OCI-LY7 (cell line): ENCODE data around the gene RNF11. TPM values are rescaled to one million over a fixed set of nuclear protein-coding genes. Genes with fewer than 3 reads are reported as not detected.

Experiments used
- BruUV-seq: library from RNA; stranded (reverse); fragments of 400-500 nt; replicated peaks from 2 replicates; lab custom pipeline; 2021; lab: Mats Ljungman, UMichigan
- CTCF ChIA-PET: fragments of 300-600 bp; sonication (Branson Sonifier 250); formaldehyde crosslinking; loops from one replicate; lab custom pipeline; 2022; ENCODE audit warnings: antibody characterized with exemption; ENCODE audit not compliant: unreplicated experiment; lab: Charles Lee
- POLR2A ChIA-PET: fragments of 300-600 bp; sonication (Branson Sonifier 250); formaldehyde crosslinking; loops from one replicate; lab custom pipeline; 2022; ENCODE audit warnings: antibody characterized with exemption; lab: Charles Lee
- DNase-seq: peaks from one replicate; pipeline ENCODE4 v3.0.0-alpha.2; 2015; ENCODE audit warnings: low spot score
- H2AFZ ChIP-seq: fragments of 200-600 bp; sonication (generic), shearing (Covaris generic); 2 replicates; pipeline ENCODE4 v1.6.1; 2014; ENCODE audit warnings: mild to moderate bottlenecking, antibody characterized with exemption, low read length, moderate library complexity
- H3K27ac ChIP-seq: fragments of 200-600 bp; sonication (generic); 2 replicates; pipeline ENCODE4 v1.5.1; 2014; ENCODE audit warnings: mixed run types, low read depth, mild to moderate bottlenecking, moderate library complexity, low read length, inconsistent platforms; ENCODE audit not compliant: poor library complexity, severe bottlenecking
- H3K36me3 ChIP-seq: fragments of 200-600 bp; sonication (generic); 2 replicates; pipeline ENCODE4 v1.6.1; 2014; ENCODE audit warnings: mild to moderate bottlenecking, antibody characterized with exemption, low read length, moderate library complexity, mixed read lengths; ENCODE audit not compliant: insufficient read depth
- H3K4me1 ChIP-seq: fragments of 200-600 bp; sonication (generic); 2 replicates; pipeline ENCODE4 v1.5.1; 2014; ENCODE audit warnings: mild to moderate bottlenecking, low read length; ENCODE audit not compliant: insufficient read depth, poor library complexity, severe bottlenecking
- H3K4me2 ChIP-seq: fragments of 200-600 bp; sonication (generic); 2 replicates; pipeline ENCODE4 v1.6.1; 2014; ENCODE audit warnings: mild to moderate bottlenecking, low read length
- H3K4me3 ChIP-seq: fragments of 200-600 bp; sonication (generic); 2 replicates; pipeline ENCODE4 v1.5.1; 2014; ENCODE audit warnings: mild to moderate bottlenecking, low read depth, low read length; ENCODE audit not compliant: poor library complexity, severe bottlenecking
- H3K79me2 ChIP-seq: fragments of 200-600 bp; sonication (generic); 2 replicates; pipeline ENCODE4 v1.6.1; 2016; ENCODE audit warnings: low read depth, mild to moderate bottlenecking, low read length, moderate library complexity, mixed read lengths; ENCODE audit not compliant: insufficient read depth
- H3K9me2 ChIP-seq: fragments of 200-600 bp; sonication (generic); 2 replicates; pipeline ENCODE4 v1.6.1; 2016; ENCODE audit warnings: mild to moderate bottlenecking, low read length, mixed read lengths; ENCODE audit not compliant: insufficient read depth
- H3K9me3 ChIP-seq: fragments of 200-600 bp; sonication (generic); 2 replicates; pipeline ENCODE4 v1.6.1; 2014; ENCODE audit warnings: mild to moderate bottlenecking, mixed run types, low read length, mixed read lengths
- H4K20me1 ChIP-seq: fragments of 200-600 bp; sonication (generic); 2 replicates; pipeline ENCODE4 v1.6.1; 2014; ENCODE audit warnings: mild to moderate bottlenecking, antibody characterized with exemption, low read length, moderate library complexity, mixed read lengths; ENCODE audit not compliant: insufficient read depth
- EZH2phosphoT487 ChIP-seq: fragments of 200-600 bp; sonication (generic); IDR thresholded peaks from 2 replicates; pipeline ENCODE4 v1.6.1; 2018; ENCODE audit warnings: low read depth, borderline replicate concordance, mild to moderate bottlenecking, mixed run types, antibody characterized with exemption, low read length, moderate library complexity, mixed read lengths
- intact Hi-C: fragments of 100-400 bp; cut with micrococcal nuclease; formaldehyde crosslinking; loops from one replicate; pipeline ENCODE4 v1.10.0; 2022; ENCODE audit not compliant: unreplicated experiment
- total RNA-seq, 2 experiments: library from RNA; depleted of rRNA in 1 of 2; stranded (reverse); fragments of >200 nt in 1 of 2; shearing (Covaris generic) in 1 of 2; gene quantifications; 2 replicates each; pipeline ENCODE4 v1.2.3, GENCODE V29; 2014 to 2022
- TF ChIP-seq, protein P1 (sequence below): fragments of 200-600 bp; sonication (generic); conservative IDR thresholded peaks from 2 replicates; pipeline ENCODE4 v1.5.1; 2014; ENCODE audit warnings: mild to moderate bottlenecking, antibody characterized with exemption, low read length, moderate library complexity, mixed read lengths

Gene RNF11
- total RNA-seq, 2 experiments from 2014 or later = 1.5 to 4.8 TPM

GRCh38 chr1:51203874-51204245, 32.2 kb upstream of the RNF11 start:
- no peak overlapping the region for H2AFZ ChIP-seq
- H3K79me2 ChIP-seq = no peaks in the 10 kb centered on the region
- intact Hi-C loops = no loop called here
- H3K4me2 ChIP-seq = no peak overlapping the region
- no peak for DNase-seq
- H3K4me3 ChIP-seq = no peak overlapping the region
- H3K9me3 ChIP-seq = no peaks in the 10 kb centered on the region
- CTCF ChIA-PET = no interaction called here
- H3K9me2 ChIP-seq = no peaks in the 10 kb centered on the region
- H3K4me1 ChIP-seq = no peaks in the 10 kb centered on the region
- H3K27ac ChIP-seq = no peak overlapping the region
- no peaks in the 10 kb centered on the region for H4K20me1 ChIP-seq
- H3K36me3 ChIP-seq = no peaks in the 10 kb centered on the region
- no peak for TF ChIP-seq EZH2phosphoT487
- TF ChIP-seq, protein P1, sequence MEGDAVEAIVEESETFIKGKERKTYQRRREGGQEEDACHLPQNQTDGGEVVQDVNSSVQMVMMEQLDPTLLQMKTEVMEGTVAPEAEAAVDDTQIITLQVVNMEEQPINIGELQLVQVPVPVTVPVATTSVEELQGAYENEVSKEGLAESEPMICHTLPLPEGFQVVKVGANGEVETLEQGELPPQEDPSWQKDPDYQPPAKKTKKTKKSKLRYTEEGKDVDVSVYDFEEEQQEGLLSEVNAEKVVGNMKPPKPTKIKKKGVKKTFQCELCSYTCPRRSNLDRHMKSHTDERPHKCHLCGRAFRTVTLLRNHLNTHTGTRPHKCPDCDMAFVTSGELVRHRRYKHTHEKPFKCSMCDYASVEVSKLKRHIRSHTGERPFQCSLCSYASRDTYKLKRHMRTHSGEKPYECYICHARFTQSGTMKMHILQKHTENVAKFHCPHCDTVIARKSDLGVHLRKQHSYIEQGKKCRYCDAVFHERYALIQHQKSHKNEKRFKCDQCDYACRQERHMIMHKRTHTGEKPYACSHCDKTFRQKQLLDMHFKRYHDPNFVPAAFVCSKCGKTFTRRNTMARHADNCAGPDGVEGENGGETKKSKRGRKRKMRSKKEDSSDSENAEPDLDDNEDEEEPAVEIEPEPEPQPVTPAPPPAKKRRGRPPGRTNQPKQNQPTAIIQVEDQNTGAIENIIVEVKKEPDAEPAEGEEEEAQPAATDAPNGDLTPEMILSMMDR = no peak
- no TSS peak for BruUV-seq
- POLR2A ChIA-PET = no interaction called here

DNA sequence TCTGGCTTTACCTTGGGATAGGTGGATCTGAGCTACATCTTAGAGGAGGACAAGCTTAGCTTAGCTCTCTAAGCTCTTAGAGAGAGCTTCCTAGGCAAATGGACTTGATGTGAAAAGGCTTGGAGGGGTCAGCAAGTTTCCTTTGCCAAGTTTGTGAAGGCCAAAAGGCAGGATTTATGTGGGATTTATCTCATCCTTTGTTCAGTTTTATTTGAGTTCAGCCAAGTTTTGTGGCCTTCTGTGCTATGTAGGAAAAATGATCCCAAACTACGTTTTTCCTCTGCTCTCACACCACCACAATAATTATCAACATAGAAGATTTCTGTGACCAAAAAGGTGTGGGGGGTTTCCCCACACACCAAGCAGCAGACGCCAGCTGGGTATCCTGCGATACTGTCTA, 26.0 kb upstream of the RNF11 start:
- intact Hi-C loops = no loop called here

DNA sequence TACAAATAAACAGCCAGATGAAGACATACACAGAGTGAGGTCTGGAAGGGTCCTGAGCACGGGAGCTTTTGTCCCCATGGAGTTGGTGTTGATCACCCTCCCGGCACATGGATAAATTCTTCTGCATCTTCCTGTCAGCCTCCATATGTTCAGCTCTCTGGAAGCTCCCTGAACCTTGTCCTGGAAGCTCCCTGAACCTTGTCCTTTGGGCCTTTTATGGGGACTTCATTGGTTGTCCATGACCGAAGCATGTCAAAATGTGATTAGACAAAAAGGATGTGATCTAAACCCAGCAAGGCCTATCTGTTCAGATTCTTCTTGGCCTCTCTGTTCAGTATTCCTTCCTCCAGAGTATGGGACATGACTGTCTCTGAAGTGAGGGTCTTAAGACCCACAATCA, 25.4 kb upstream of the RNF11 start:
- ChIA-PET POLR2A (no interaction called here), CTCF (no interaction called here)
- H3K4me1 ChIP-seq = no peaks in the 10 kb centered on the region
- no peaks in the 10 kb centered on the region for H3K9me2 ChIP-seq
- no peak overlapping the region for H3K4me2 ChIP-seq
- H3K79me2 ChIP-seq = no peaks in the 10 kb centered on the region
- TF ChIP-seq, protein P1 = no peak
- TF ChIP-seq EZH2phosphoT487 = no peak
- H3K9me3 ChIP-seq = no peaks in the 10 kb centered on the region
- no peak overlapping the region for H3K27ac ChIP-seq
- no peaks in the 10 kb centered on the region for H4K20me1 ChIP-seq
- no peak for DNase-seq
- H3K4me3 ChIP-seq = no peak overlapping the region
- H3K36me3 ChIP-seq = no peaks in the 10 kb centered on the region
- intact Hi-C loops = no loop called here
- no peak overlapping the region for H2AFZ ChIP-seq
- BruUV-seq = no TSS peak

More for the DNA sequence above, 26.0 kb upstream of the RNF11 start:
- no TSS peak for BruUV-seq
- Histone ChIP-seq H3K36me3 (no peaks in the 10 kb centered on the region), H4K20me1 (no peaks in the 10 kb centered on the region), H3K4me3 (no peak overlapping the region), H2AFZ (no peak overlapping the region), H3K9me2 (no peaks in the 10 kb centered on the region), H3K27ac (no peak overlapping the region), H3K4me2 (no peak overlapping the region), H3K4me1 (no peaks in the 10 kb centered on the region), H3K9me3 (no peaks in the 10 kb centered on the region), H3K79me2 (no peaks in the 10 kb centered on the region)
- ChIA-PET POLR2A (interaction anchor here (0.5 kb wide), 1 partner anchor 218 kb away, joined by 3 read pairs; no protein-coding TSS in a partner anchor), CTCF (no interaction called here)
- TF ChIP-seq, protein P1 = no peak
- no peak for TF ChIP-seq EZH2phosphoT487
- DNase-seq = no peak
